HG03103 (cell line): ENCODE measurements around the gene LTC4S.

Experiments used
- ATAC-seq: cut with Tn5 transposase; IDR thresholded peaks from one replicate; pipeline ENCODE4 v1.9.1; 2021; ENCODE audit warnings: low read depth; ENCODE audit not compliant: unreplicated experiment

The LTC4S gene

DNA sequence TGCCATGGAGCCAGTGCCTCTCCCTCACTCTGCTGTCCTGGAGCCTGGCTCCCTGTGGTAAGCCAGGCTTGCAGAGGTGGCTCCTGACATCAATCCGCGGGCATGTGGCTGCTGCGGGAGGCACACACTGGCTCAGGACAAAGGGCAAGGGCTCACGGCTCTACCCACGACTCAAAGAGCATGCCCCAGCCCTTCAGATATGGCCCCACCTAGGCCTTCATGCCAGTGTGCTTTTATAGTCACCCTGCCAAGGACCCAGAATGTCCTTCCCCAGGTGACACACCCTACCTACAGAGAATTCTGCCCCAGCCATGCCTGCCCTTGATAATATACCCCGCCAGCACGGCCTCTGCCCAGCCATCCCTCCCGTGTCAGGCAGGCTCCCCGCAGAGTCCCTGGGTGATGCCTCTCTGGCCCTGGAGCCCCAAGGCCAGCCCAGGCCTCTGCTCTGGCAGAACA lies 11.3 kb downstream of the LTC4S start:
- no peak for ATAC-seq

DNA sequence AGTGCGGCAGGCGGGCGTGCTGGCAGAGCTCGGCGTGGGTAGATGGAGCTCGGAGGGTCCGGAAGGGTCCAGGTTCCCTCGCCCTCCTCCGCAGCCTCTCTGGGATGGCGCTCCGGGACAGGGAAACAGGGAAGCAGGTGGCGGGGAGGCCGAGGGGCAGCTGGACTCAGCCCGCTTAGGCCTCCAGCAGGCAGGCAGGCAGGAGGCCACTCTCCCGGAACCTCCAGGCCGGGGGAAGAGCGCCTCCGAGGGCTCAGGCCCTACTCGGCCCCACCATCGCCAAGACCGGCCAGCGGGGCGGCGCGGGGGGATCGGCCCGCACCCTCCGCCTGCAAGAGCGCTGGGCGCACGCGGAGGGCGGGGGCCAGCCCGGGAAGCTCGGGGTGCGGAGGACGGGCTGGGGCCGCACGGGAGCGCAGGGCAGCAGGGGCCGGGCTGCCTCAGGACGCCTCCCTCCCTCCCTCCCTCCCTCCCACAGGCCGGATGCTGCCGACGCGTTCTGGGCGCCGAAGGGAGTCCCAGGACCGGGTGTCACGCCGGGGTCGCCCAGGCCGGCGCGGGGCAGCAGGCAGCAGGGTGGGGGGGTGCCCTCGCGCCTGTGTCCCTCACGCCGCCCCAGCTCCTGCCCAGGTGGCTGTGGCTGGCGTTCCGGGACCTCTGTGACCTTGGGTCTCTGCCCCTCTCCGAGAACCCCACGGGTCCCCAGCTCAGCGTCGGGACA lies 11.9 kb downstream of the LTC4S start:
- ATAC-seq = peak; percentile 14

DNA sequence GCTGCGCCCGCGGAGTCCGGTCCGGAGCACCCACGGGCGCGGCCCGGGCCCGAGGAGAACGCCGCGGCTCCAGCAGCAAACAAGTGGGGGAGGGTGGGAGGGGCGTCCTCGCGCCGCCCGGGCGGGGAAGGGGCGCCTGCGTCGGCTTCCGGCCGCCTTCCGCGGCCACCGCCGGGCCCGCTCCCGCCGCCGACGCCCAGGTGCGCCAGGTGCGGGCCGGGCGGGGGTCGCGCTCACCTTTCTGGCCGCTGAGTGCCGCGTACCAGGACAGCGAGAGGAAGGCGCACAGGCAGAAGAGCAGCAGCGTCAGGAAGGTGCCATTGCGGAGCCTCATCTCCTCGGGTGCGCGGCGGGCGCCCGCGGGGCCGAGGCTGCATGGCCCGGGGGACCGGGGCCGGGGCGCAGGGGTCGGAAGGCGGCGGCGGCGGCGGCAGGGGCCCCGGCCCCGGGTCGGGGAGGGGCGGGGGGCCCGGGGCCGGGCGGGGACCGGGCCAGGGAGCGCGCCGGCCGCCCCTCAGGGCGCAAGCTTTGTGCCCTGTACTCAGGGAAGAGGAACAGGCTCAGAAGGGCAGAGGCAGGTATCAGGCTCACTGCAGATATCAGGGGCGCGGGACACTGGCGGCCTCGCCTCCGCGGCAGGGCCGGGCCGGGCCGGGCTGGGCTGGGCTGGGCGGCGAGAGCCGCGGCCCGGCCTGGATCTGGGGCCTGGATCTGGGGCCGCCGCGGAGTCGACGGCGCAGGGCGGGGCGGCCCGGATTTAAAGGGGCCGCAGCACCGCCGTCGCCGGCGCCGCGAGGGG lies 12.7 kb downstream of the LTC4S start, which contains the start of gene MGAT4B:
TSS of gene MGAT4B (minus strand) at position 617 of the 799 bp plus-strand sequence. CDS start at position 334, 283 bp downstream.
- ATAC-seq = peak; percentile 53

DNA sequence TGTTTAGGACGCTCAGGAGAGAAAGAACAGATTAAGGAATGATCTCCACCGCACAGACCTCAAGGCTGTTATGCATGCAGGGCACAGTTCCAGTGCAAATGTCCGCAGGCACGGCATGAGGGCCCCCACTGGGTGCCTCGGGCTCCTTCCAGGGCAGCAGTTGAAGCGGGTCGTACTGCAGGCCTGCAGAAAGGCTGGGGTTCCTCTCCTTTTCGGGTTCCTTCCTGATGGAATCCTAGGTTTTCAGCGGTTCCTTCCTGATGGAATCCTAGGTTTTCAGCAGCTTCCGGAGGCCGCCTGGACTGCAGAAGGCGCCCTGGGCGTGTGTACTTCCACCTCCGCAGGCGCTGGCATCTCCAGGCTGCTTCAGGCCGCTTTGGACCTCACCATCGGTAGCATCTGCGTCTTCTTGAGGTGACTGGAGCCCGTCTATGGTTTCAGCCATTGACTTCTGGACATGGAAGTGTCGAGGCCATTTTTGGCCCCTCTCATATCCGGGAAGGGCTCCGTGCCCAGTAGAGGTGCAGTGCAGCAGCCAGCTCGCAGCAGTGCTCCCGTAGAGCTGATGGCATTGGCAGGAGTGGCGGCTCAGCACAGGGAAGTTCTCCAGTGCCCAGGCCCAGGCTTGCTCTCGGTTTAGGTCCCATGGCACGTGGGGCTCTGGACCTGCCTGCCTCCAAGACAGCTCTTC lies 18.5 kb downstream of the LTC4S start:
- no peak for ATAC-seq

DNA sequence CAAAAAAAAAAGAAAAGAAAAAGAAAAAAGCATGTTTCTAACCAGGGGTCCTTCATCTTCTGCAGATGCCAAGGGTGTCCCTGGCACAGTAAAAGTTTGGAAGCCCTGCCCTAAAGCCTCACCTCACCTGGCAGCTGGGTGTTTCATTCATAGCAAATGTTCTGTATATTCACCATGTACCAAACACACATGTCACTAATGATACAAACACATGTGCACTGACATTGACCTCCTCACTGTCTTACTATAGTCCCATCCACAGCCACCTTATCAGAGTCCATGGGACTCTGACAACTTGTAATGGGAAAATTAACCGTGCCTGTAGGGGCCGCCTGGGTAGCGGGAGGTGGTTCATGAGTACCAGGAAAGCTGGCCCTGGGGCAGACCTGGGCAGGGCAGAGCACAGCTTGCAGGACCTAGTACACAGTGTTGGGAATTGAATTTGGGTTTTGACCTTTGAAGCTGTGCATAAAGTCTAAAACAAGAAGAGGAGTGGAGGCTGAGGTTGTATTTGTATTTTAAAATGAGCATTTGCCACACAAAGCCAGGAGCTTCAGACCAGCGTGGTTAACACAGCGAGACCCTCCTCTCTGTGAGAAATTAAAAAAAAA lies 19.3 kb downstream of the LTC4S start:
- no peak for ATAC-seq

GRCh38 chr5:179814090-179814489 lies 20.3 kb downstream of the LTC4S start:
- ATAC-seq = no peak

GRCh38 chr5:179815491-179816249 lies 21.9 kb downstream of the LTC4S start:
- no peak for ATAC-seq

DNA sequence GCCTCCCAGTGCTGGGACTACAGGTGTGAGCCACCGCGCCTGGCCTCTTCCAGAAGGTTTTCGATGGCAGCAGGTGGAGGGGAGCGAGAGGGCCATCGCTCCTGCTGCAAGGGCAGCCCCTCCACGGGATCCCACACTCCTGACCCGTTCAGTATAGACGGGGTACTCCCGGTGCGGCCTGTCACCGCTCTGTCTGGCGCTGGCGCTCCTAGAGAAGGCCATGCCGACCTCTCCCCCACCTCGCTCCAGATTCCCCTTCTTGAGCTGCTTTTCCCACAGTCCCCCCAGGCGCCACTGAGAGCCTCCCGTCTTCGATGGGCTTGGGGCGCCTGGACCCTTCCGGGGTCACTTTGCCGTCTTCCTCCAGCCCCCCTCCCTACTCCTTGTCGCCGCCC lies 22.6 kb downstream of the LTC4S start:
- ATAC-seq = no peak

- no peak for ATAC-seq
Observed at GRCh38 chr5:179816796-179817469, 23.1 kb downstream of the LTC4S start.

GRCh38 chr5:179817470-179817840 lies 23.7 kb downstream of the LTC4S start:
- ATAC-seq = no peak

GRCh38 chr5:179817890-179818745 lies 24.3 kb downstream of the LTC4S start:
- no peak for ATAC-seq

GRCh38 chr5:179818746-179819295 lies 25.0 kb downstream of the LTC4S start:
- peak; percentile 55 for ATAC-seq

GRCh38 chr5:179819296-179820126 lies 25.7 kb downstream of the LTC4S start:
- ATAC-seq = no peak

- no peak for ATAC-seq
Observed at GRCh38 chr5:179820127-179820482, 26.3 kb downstream of the LTC4S start.

- peak; percentile 37 for ATAC-seq
Observed at GRCh38 chr5:179820483-179821297, 26.9 kb downstream of the LTC4S start, which contains the start of gene SQSTM1. TSS of gene SQSTM1 (plus strand) at chr5:179820905. CDS start at chr5:179820937, 32 bp downstream.

- ATAC-seq = peak; percentile 38
Observed at GRCh38 chr5:179821298-179822058, 27.7 kb downstream of the LTC4S start.
